GM21786 (cell line): ENCODE results near the gene RILP.

ENCODE experiments used
- ATAC-seq: cut with Tn5 transposase; IDR thresholded peaks from one replicate; pipeline ENCODE4 v1.9.1; 2021; ENCODE audit not compliant: unreplicated experiment

The RILP gene

GRCh38 chr17:1648173-1648962, 1.3 kb downstream of the RILP start:
- peak; percentile 10 for ATAC-seq

- no peak for ATAC-seq
Observed at GRCh38 chr17:1647802-1648171, 1.9 kb downstream of the RILP start.

GRCh38 chr17:1646199-1646875, 3.3 kb downstream of the RILP start:
- ATAC-seq, result no peak

- no peak for ATAC-seq
Observed at GRCh38 chr17:1645207-1646171, 4.2 kb downstream of the RILP start, which contains the start of gene SCARF1. SCARF1 (minus strand) TSS chr17:1645732; CDS start chr17:1645697, 35 bp downstream.

GRCh38 chr17:1644493-1645206, 5.0 kb downstream of the RILP start:
- ATAC-seq, result no peak

GRCh38 chr17:1643999-1644492, 5.6 kb downstream of the RILP start:
- no peak for ATAC-seq

- ATAC-seq, result no peak
Observed at GRCh38 chr17:1643293-1643998, 6.2 kb downstream of the RILP start.

- ATAC-seq, result no peak
Observed at GRCh38 chr17:1641065-1641403, 8.6 kb downstream of the RILP start.

GRCh38 chr17:1640329-1641064, 9.2 kb downstream of the RILP start:
- ATAC-seq, result no peak

- ATAC-seq, result no peak
Observed at GRCh38 chr17:1639549-1640180, 10.0 kb downstream of the RILP start.

GRCh38 chr17:1638624-1639300, 10.9 kb downstream of the RILP start:
- ATAC-seq, result no peak

GRCh38 chr17:1638171-1638590, 11.5 kb downstream of the RILP start:
- ATAC-seq, result no peak

GRCh38 chr17:1636732-1637285, 12.9 kb downstream of the RILP start:
- no peak for ATAC-seq

- no peak for ATAC-seq
Observed at GRCh38 chr17:1635675-1636465, 13.8 kb downstream of the RILP start.

- no peak for ATAC-seq
Observed at GRCh38 chr17:1634841-1635650, 14.6 kb downstream of the RILP start.

- no peak for ATAC-seq
Observed at GRCh38 chr17:1630662-1631061, 19.0 kb downstream of the RILP start.
